ENCODE measurements around the gene C16orf92. TPM values are rescaled to one million over a fixed set of nuclear protein-coding genes. Genes with fewer than 3 reads are reported as not detected.

The C16orf92 gene, protein sequence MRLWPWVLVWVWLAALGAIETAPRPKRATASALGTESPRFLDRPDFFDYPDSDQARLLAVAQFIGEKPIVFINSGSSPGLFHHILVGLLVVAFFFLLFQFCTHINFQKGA
- total RNA-seq = not detected
- polyA plus RNA-seq (2013, experiment 1 of 2) = not detected
- polyA plus RNA-seq (2013, experiment 2 of 2) = not detected
- long read RNA-seq, experiment 1 = 0 reads
- long read RNA-seq, experiment 2 = 0 reads
- long read RNA-seq, experiment 3 = 0 reads
- long read RNA-seq, experiment 4 = 0 reads

DNA sequence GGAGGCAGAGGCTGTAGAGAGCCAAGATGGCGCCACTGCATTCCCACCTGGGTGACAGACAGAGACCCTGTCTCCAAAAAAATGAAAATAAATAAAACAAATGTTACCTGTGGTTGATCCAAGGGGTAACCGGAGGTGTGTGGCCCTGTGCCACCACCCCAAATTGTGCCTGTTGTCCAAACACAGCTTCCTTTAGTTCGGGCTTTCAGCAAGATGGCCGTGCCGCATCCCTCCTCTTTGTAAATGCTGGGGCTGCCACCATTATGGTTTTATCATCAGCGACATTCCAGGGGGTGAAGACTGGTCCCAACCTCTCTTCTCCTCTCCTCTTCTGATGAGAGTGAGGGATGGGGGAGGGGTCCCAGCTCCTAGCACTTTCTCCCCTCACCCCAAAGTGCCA, at the start of gene C16orf92:
TSS of gene C16orf92 (plus strand) at position 312 of the 400 bp plus-strand sequence. CDS start 143 bp downstream, outside the sequence.
- H3K9ac ChIP-seq (ENCODE audit: extremely low read depth, low read length, poor library complexity, severe bottlenecking) = no peak within 1 kb of the TSS
- H3K27ac ChIP-seq (ENCODE audit: low read depth, low read length) = no peak within 1 kb of the TSS
- Mint-ChIP-seq H3K36me3 (ENCODE audit: low read depth) (no peaks in the 10 kb centered on the region), H3K9me3 (no peaks in the 10 kb centered on the region), H3K27me3 (ENCODE audit: insufficient read depth) (peaks cover 8% of the 10 kb centered on the region), H3K4me1 (no peaks in the 10 kb centered on the region), H3K4me3 (no peak within 1 kb of the TSS), H3K27ac (no peak within 1 kb of the TSS)
- no peaks in the 10 kb centered on the region for H3K36me3 ChIP-seq (ENCODE audit: control insufficient read depth, insufficient read depth, low read length)
- no peak for DNase-seq
- no peaks in the 10 kb centered on the region for H3K27me3 ChIP-seq (ENCODE audit: control insufficient read depth, insufficient read depth, low read length, poor library complexity, severe bottlenecking)
- TF ChIP-seq, protein P1, sequence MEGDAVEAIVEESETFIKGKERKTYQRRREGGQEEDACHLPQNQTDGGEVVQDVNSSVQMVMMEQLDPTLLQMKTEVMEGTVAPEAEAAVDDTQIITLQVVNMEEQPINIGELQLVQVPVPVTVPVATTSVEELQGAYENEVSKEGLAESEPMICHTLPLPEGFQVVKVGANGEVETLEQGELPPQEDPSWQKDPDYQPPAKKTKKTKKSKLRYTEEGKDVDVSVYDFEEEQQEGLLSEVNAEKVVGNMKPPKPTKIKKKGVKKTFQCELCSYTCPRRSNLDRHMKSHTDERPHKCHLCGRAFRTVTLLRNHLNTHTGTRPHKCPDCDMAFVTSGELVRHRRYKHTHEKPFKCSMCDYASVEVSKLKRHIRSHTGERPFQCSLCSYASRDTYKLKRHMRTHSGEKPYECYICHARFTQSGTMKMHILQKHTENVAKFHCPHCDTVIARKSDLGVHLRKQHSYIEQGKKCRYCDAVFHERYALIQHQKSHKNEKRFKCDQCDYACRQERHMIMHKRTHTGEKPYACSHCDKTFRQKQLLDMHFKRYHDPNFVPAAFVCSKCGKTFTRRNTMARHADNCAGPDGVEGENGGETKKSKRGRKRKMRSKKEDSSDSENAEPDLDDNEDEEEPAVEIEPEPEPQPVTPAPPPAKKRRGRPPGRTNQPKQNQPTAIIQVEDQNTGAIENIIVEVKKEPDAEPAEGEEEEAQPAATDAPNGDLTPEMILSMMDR (conservative IDR thresholded peaks at IDR 0.05) = no peak
- H3K9me3 ChIP-seq (ENCODE audit: control insufficient read depth, low read length) = no peaks in the 10 kb centered on the region
- no peaks in the 10 kb centered on the region for H3K4me1 ChIP-seq (ENCODE audit: control insufficient read depth, insufficient read depth, low read length)
- 92 to 93% methylated on average over 2 to 6 of the region's 6 CpGs for WGBS, 2 experiments (ENCODE audit: insufficient coverage in 1 of 2, insufficient read length in 1 of 2)
- no peak within 1 kb of the TSS for H3K4me3 ChIP-seq (ENCODE audit: low read length)

DNA sequence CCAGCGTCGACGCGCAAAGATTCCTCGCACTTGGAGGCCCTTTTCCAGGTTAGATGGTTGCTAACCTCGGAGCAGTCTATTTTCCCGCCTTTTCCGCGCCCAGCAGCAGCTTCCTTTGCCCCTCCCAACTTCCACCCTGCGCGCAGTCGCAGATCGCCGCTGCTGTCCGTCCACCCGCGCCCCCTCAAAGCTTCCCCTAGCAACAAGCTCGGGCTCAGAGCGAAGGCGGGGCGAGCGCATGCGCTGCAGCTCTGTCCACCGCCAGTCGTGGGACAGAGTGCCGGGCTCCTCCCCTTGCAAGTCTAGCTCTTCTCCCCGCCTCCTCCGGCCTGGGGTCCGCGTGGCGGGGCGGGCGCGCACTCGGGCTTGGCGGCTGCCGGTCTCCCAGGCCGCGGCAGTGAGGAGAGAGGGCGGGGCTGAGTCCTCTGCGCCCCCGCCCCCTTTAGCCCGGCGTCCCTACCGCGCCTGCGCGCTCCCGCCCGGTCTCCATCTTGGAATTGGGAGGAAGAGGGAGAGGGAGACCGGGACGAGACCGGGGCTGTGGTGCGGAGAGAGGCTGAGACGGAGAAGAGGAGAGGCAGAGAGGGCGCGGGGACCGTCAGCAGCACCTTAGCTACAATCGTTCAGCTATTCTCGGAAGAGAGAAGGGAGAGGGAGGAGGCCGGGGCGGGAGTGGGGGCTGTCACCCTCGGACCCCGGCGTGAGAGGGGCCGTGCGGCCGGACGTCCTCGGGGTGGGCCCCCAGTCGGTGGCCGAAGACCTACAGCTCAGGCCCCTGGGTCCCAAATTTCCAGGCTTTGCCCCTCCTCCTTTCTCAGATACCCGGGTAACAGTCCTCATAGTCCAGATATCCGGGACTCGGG, 49.4 kb upstream of the C16orf92 start, which contains the start of gene TAOK2:
TSS of gene TAOK2 (plus strand) at position 485 of the 863 bp plus-strand sequence. CDS start 3,905 bp downstream, outside the sequence.
- Histone ChIP-seq H3K27ac (ENCODE audit: low read depth, low read length) (peak within 1 kb of the TSS; percentile 51), H3K27me3 (ENCODE audit: control insufficient read depth, insufficient read depth, low read length, poor library complexity, severe bottlenecking) (no peaks in the 10 kb centered on the region), H3K9me3 (ENCODE audit: control insufficient read depth, low read length) (peaks cover 14% of the 10 kb centered on the region), H3K9ac (ENCODE audit: extremely low read depth, low read length, poor library complexity, severe bottlenecking) (peak within 1 kb of the TSS; percentile 87), H3K36me3 (ENCODE audit: control insufficient read depth, insufficient read depth, low read length) (peaks cover 45% of the 10 kb centered on the region), H3K4me1 (ENCODE audit: control insufficient read depth, insufficient read depth, low read length) (peaks cover 9% of the 10 kb centered on the region), H3K4me3 (ENCODE audit: low read length) (peak within 1 kb of the TSS; percentile 96)
- peak; percentile 100 for DNase-seq
- WGBS, 2 experiments (ENCODE audit: insufficient coverage in 1 of 2, insufficient read length in 1 of 2) = 2 to 7% methylated on average over 31 to 75 of the region's 75 CpGs
- Mint-ChIP-seq H3K9me3 (peaks cover 13% of the 10 kb centered on the region), H3K27ac (peak within 1 kb of the TSS; percentile 94), H3K27me3 (ENCODE audit: insufficient read depth) (peaks cover 4% of the 10 kb centered on the region), H3K4me1 (peaks cover 21% of the 10 kb centered on the region), H3K36me3 (ENCODE audit: low read depth) (peaks cover 42% of the 10 kb centered on the region), H3K4me3 (peak within 1 kb of the TSS; percentile 90)
- TF ChIP-seq, protein P1 (conservative IDR thresholded peaks at IDR 0.05) = no peak

DNA sequence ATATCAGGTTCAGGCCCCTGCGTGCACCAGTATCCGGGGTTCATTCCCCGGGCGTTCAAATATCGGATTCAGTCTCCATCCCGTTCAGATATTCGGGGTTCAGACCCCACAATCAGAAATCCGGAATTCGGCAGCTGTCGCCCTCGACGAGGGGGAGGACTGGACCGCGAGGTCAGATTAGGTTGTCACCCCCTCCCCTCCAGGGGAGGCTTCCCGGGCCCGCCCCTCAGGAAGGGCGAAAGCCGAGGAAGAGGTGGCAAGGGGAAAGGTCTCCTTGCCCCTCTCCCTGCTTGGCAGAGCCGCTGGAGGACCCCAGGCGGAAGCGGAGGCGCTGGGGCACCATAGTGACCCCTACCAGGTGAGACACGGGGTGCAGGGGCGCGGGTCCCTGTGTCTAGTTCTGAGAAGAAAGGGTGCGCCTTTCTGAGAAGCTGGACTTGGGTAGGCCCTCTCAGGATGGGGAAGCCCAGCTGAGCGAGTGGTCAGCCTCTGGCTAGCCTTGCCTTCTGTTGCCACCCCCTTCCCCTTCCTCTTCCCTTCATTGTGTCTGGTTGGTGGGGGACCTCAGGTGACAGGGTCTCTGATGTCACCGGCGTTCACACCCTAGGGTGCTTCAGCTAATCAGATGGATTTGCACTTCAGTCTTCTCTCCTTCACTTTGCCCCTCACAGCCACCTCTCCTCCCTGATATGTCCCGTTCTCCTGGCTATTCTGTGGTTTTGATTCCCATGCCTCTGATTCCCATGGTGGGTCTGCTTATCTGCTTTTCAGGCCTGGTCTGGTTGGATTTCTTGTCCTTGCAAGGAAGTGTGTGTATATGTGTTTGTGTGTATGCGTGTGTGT, 48.5 kb upstream of the C16orf92 start:
- Mint-ChIP-seq H3K27me3 (ENCODE audit: insufficient read depth) (peaks cover 4% of the 10 kb centered on the region), H3K27ac (peak overlapping the region; percentile 87), H3K36me3 (ENCODE audit: low read depth) (peaks cover 46% of the 10 kb centered on the region), H3K4me3 (peak overlapping the region; percentile 90), H3K4me1 (peaks cover 21% of the 10 kb centered on the region), H3K9me3 (peaks cover 11% of the 10 kb centered on the region)
- Histone ChIP-seq H3K27ac (ENCODE audit: low read depth, low read length) (no peak overlapping the region), H3K27me3 (ENCODE audit: control insufficient read depth, insufficient read depth, low read length, poor library complexity, severe bottlenecking) (no peaks in the 10 kb centered on the region), H3K9me3 (ENCODE audit: control insufficient read depth, low read length) (peaks cover 14% of the 10 kb centered on the region), H3K9ac (ENCODE audit: extremely low read depth, low read length, poor library complexity, severe bottlenecking) (peak overlapping the region; percentile 87), H3K36me3 (ENCODE audit: control insufficient read depth, insufficient read depth, low read length) (peaks cover 50% of the 10 kb centered on the region), H3K4me3 (ENCODE audit: low read length) (peak overlapping the region; percentile 96), H3K4me1 (ENCODE audit: control insufficient read depth, insufficient read depth, low read length) (peaks cover 9% of the 10 kb centered on the region)
- peak; percentile 64 for DNase-seq
- TF ChIP-seq, protein P1 (conservative IDR thresholded peaks at IDR 0.05) = no peak
- 4 to 10% methylated on average over 12 to 30 of the region's 31 CpGs for WGBS, 2 experiments (ENCODE audit: insufficient coverage in 1 of 2, insufficient read length in 1 of 2)

Data from endodermal cell (in vitro differentiated cells).